Endothelial cell of hepatic sinusoid (primary cell): ENCODE data around the gene FANCC.

Experiments
- in situ Hi-C: cut with HindIII; loops from 2 replicates; pipeline ENCODE4 v1.10.0; 2017; ENCODE audit warnings: low sequenced_read_pairs

FANCC gene

GRCh38 chr9:95197692-95198271, 119.7 kb downstream of the FANCC start:
- in situ Hi-C loops: no loop called here

- in situ Hi-C loops: no loop called here
Measured at GRCh38 chr9:95193480-95193879, 124.0 kb downstream of the FANCC start.

- in situ Hi-C loops: no loop called here
Measured at GRCh38 chr9:95193067-95193466, 124.4 kb downstream of the FANCC start.

- in situ Hi-C loops: no loop called here
Measured at GRCh38 chr9:95192631-95193030, 124.9 kb downstream of the FANCC start.

- in situ Hi-C loops: no loop called here
Measured at GRCh38 chr9:95190413-95190812, 127.1 kb downstream of the FANCC start.

- in situ Hi-C loops: no loop called here
Measured at GRCh38 chr9:95189251-95190098, 128.0 kb downstream of the FANCC start.

- in situ Hi-C loops: no loop called here
Measured at GRCh38 chr9:95188459-95188858, 129.1 kb downstream of the FANCC start.

GRCh38 chr9:95185956-95186355, 131.6 kb downstream of the FANCC start:
- in situ Hi-C loops: no loop called here

- in situ Hi-C loops: no loop called here
Measured at GRCh38 chr9:95182854-95183563, 134.5 kb downstream of the FANCC start.

- in situ Hi-C loops: no loop called here
Measured at GRCh38 chr9:95181835-95182234, 135.7 kb downstream of the FANCC start.

- in situ Hi-C loops: no loop called here
Measured at GRCh38 chr9:95181226-95181818, 136.2 kb downstream of the FANCC start.

GRCh38 chr9:95177617-95178016, 139.9 kb downstream of the FANCC start:
- in situ Hi-C loops: no loop called here

GRCh38 chr9:95176755-95177319, 140.7 kb downstream of the FANCC start:
- in situ Hi-C loops: no loop called here

GRCh38 chr9:95175523-95175922, 142.0 kb downstream of the FANCC start:
- in situ Hi-C loops: no loop called here

- in situ Hi-C loops: no loop called here
Measured at GRCh38 chr9:95174038-95174437, 143.5 kb downstream of the FANCC start.

GRCh38 chr9:95171596-95171995, 145.9 kb downstream of the FANCC start:
- in situ Hi-C loops: no loop called here

GRCh38 chr9:95171001-95171400, 146.5 kb downstream of the FANCC start:
- in situ Hi-C loops: no loop called here

GRCh38 chr9:95167998-95168397, 149.5 kb downstream of the FANCC start:
- in situ Hi-C loops: loop anchor here (5.0 kb wide), 1 partner anchor 71 kb away; no protein-coding TSS in a partner anchor

GRCh38 chr9:95165004-95165403, 152.5 kb downstream of the FANCC start:
- in situ Hi-C loops: loop anchor here (5.0 kb wide), 1 partner anchor 68 kb away; no protein-coding TSS in a partner anchor

GRCh38 chr9:95157481-95158151, 159.9 kb downstream of the FANCC start:
- in situ Hi-C loops: no loop called here
